Epithelial cell of proximal tubule (primary cell): ENCODE measurements around the gene NPR3. TPM values are rescaled to one million over a fixed set of nuclear protein-coding genes. Genes with fewer than 3 reads are reported as not detected.

Experiments used
- DNase-seq: peaks from one replicate; pipeline ENCODE4 v3.0.0-alpha.2; 2011; ENCODE audit warnings: low read depth
- H3K4me3 ChIP-seq: 2 replicates; pipeline ENCODE4 v1.5.1; 2011; ENCODE audit warnings: low read depth, mild to moderate bottlenecking, low read length
- total RNA-seq: library from RNA; depleted of rRNA; stranded (reverse); fragments of >200 nt; gene quantifications from 2 replicates; pipeline ENCODE4 v1.2.3, GENCODE V29; 2015
- TF ChIP-seq, protein P1 (sequence below): conservative IDR thresholded peaks from 2 replicates; pipeline ENCODE4 v1.5.1; 2012; ENCODE audit warnings: low read depth, mild to moderate bottlenecking, low read length

Gene NPR3
- total RNA-seq, 1 donor from 2014 or later, result 0.29 TPM

DNA sequence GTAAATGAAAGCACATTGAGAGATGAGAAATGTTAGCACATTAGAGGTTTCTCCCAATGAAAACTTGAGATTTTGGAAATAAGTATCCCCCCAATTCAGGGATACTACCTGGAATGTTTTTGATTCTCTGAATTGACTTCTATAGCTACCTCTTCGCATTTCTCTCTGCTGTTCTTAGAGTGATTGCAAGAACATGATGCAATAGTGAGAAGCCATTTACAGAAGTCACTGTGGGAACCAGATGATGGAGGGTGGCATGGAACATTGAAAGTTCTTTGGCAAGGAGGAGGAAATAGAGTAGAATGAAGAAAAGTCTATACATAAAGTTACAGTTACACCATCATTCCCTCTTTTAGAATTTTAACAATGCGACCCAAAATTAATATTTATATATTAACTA, 9.2 kb downstream of the NPR3 start:
- H3K4me3 ChIP-seq, result no peak overlapping the region
- no peak for DNase-seq
- TF ChIP-seq, protein P1, sequence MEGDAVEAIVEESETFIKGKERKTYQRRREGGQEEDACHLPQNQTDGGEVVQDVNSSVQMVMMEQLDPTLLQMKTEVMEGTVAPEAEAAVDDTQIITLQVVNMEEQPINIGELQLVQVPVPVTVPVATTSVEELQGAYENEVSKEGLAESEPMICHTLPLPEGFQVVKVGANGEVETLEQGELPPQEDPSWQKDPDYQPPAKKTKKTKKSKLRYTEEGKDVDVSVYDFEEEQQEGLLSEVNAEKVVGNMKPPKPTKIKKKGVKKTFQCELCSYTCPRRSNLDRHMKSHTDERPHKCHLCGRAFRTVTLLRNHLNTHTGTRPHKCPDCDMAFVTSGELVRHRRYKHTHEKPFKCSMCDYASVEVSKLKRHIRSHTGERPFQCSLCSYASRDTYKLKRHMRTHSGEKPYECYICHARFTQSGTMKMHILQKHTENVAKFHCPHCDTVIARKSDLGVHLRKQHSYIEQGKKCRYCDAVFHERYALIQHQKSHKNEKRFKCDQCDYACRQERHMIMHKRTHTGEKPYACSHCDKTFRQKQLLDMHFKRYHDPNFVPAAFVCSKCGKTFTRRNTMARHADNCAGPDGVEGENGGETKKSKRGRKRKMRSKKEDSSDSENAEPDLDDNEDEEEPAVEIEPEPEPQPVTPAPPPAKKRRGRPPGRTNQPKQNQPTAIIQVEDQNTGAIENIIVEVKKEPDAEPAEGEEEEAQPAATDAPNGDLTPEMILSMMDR, result no peak

DNA sequence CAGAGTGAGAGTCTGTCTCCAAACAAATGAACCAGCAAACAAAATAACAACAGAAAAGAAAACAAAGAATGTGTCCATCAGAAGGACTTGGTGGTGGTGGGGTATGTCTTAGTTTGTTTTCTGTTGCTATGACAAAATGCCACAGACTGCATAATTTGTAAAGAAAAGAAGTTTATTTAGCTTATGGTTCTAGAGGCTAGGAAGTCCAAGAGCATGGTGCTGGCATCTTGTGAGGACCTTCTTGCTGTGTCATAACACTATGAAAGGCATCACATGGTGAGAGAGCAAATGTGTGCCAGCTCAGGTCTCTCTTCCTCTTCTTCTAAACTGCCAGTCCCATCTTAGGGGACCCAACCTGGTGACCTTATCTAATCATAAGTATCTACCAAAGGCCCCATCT, 10.5 kb downstream of the NPR3 start:
- H3K4me3 ChIP-seq, result no peak overlapping the region
- TF ChIP-seq, protein P1, result no peak
- DNase-seq, result no peak

DNA sequence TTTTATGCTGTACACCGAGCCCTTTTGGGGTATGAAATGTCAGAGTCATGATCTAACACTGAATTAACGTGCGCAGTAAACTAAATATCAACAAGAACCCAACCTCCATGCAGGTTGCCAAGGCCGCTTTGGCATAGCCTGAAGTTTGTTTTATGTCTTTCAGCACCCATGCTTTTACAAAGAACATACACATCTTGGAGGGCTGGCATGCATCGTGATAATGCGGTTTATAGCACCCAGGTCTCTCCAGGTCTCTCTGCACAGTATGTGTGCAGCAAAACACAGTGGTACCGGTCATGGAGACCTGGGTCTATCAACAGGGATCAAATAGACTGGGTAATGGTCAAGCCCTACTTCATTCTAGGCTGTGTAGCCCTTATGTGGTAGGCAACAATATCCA, 11.8 kb downstream of the NPR3 start:
- TF ChIP-seq, protein P1, result no peak
- H3K4me3 ChIP-seq, result no peak overlapping the region
- no peak for DNase-seq

DNA sequence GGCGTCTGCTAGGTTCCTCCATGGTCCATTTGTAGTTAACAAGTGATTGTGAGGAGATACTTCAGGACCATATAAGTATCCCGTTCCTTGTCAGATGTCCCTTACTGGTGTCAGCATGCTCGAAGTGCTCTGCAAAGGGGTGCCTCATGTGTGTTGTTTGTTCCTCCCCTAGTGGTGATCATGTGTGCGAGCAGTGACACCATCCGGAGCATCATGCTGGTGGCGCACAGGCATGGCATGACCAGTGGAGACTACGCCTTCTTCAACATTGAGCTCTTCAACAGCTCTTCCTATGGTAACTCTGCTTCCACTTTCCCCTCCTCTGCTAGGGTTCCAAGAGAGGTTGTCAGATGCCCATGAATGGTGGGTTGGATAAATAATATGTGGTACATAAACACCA, 13.4 kb downstream of the NPR3 start:
- TF ChIP-seq, protein P1, result no peak
- no peak for DNase-seq
- H3K4me3 ChIP-seq, result no peak overlapping the region

DNA sequence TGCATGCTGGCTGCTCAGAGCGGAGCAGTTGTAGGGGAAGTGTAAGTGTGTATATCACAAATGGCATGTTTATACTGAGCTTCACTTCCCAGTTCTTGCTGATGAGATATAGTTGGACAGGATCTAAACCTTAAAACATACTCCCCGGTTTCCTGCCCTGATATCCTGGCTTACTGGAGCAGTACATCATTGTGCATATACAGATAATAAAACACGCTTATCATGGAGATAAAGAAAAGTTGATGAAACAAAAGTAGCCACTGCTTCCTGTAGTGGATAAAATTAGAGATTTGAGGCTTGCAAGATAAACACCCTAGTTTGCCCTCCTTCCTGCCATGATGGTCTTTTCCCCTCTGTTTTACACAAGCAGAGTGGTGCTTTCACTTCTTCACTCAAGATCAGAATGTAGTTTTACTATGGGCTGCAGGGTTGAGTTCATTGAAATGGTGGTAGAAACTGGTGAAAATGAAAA, 15.0 kb downstream of the NPR3 start:
- no peak overlapping the region for H3K4me3 ChIP-seq
- TF ChIP-seq, protein P1, result no peak
- no peak for DNase-seq

DNA sequence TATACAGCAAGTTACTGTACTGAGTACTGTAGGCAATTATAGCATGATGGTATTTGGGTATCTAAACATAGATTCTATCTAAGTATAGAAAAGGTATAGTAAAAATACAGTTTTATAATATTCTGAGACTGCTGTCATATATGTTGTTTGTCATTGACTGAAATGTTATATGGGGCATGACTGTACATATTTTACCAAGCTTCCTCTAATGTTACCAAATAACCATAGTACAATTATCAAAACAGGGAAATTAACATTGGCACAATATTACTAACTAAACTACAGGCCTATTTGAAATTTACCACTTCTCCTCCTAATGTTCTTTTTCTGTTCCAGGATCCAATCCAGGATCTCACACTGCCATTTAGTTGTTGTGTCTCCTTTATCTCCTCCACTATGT, 18.5 kb downstream of the NPR3 start:
- TF ChIP-seq, protein P1, result no peak
- no peak for DNase-seq

DNA sequence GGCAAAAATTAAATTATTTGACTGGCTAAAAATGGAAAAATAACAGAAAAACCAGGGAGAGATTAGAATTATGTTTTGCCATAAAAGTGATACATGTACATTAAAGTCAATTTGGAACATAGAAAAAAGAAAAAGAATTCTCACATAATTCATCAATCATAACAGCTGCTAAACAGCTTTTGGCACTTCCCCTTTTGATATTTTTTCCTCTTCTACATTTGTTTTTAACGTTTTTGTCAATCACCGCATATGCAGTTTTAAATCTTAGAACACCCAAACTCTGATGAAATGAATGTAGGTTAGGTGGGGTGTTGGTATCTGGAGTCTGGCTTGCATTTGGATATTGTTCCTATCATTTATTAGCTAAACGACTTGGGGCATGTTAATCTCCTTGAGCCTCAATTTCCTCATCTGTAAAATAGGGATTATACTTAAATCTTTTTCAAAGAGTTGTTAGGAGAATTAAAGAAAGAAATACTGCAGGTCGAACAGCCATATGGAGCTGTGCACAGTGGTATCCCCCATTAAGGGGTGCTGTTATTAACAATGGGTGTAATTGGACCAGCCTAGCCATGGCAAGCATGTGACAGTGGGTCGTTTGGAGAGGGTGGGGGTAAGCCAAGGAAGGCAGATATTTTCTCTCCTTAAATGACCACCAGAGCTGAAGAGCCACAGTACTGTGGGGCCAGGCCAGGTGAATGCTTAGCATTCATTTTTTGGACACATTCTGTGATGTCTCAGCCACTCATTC, 22.6 kb downstream of the NPR3 start:
- TF ChIP-seq, protein P1, result no peak
- no peak overlapping the region for H3K4me3 ChIP-seq
- DNase-seq, result no peak

More for the DNA sequence above, 18.5 kb downstream of the NPR3 start:
- no peak overlapping the region for H3K4me3 ChIP-seq
